ENCODE results near the gene GHR.
"Not testable (repeated sequence)": the region's sequence is repeated elsewhere in the genome, so short reads cannot be mapped to it uniquely, and the experiment has no call there.

The GHR gene

GRCh38 chr5:42645138-42645537 is 221.9 kb downstream of the GHR start:
- DNase-seq (ENCODE audit: low read depth), result no peak

- no peak for DNase-seq (ENCODE audit: low read depth)
These were observed 224.8 kb downstream of the GHR start for GRCh38 chr5:42648036-42648435.

GRCh38 chr5:42648915-42649314 is 225.7 kb downstream of the GHR start:
- no peak for DNase-seq (ENCODE audit: low read depth)

- DNase-seq (ENCODE audit: low read depth), result no peak
These were observed 226.8 kb downstream of the GHR start for GRCh38 chr5:42650084-42650483.

- no peak for DNase-seq (ENCODE audit: low read depth)
These were observed 230.5 kb downstream of the GHR start for GRCh38 chr5:42653705-42654104.

GRCh38 chr5:42654645-42655044 is 231.4 kb downstream of the GHR start:
- DNase-seq (ENCODE audit: low read depth), result no peak

- no peak for DNase-seq (ENCODE audit: low read depth)
These were observed 232.9 kb downstream of the GHR start for GRCh38 chr5:42655982-42656650.

- no peak for DNase-seq (ENCODE audit: low read depth)
These were observed 233.4 kb downstream of the GHR start for GRCh38 chr5:42656651-42657015.

GRCh38 chr5:42659869-42660268 is 236.6 kb downstream of the GHR start:
- not testable (repeated sequence) for DNase-seq (ENCODE audit: low read depth)

GRCh38 chr5:42665857-42666256 is 242.6 kb downstream of the GHR start:
- no peak for DNase-seq (ENCODE audit: low read depth)

- no peak for DNase-seq (ENCODE audit: low read depth)
These were observed 243.6 kb downstream of the GHR start for GRCh38 chr5:42666869-42667268.

- DNase-seq (ENCODE audit: low read depth), result no peak
These were observed 245.0 kb downstream of the GHR start for GRCh38 chr5:42668254-42668653.

GRCh38 chr5:42672925-42673324 is 249.7 kb downstream of the GHR start:
- DNase-seq (ENCODE audit: low read depth), result no peak

GRCh38 chr5:42675602-42676001 is 252.4 kb downstream of the GHR start:
- DNase-seq (ENCODE audit: low read depth), result no peak

GRCh38 chr5:42676362-42676761 is 253.1 kb downstream of the GHR start:
- no peak for DNase-seq (ENCODE audit: low read depth)

- DNase-seq (ENCODE audit: low read depth), result no peak
These were observed 254.1 kb downstream of the GHR start for GRCh38 chr5:42677156-42677842.

GRCh38 chr5:42680046-42680445 is 256.8 kb downstream of the GHR start:
- DNase-seq (ENCODE audit: low read depth), result peak; percentile 17

- not testable (repeated sequence) for DNase-seq (ENCODE audit: low read depth)
These were observed 261.8 kb downstream of the GHR start for GRCh38 chr5:42685078-42685477.

- DNase-seq (ENCODE audit: low read depth), result no peak
These were observed 266.2 kb downstream of the GHR start for GRCh38 chr5:42689391-42689790.

GRCh38 chr5:42691413-42691937 is 268.2 kb downstream of the GHR start:
- no peak for DNase-seq (ENCODE audit: low read depth)

GRCh38 chr5:42701351-42702059 is 278.3 kb downstream of the GHR start:
- no peak for DNase-seq (ENCODE audit: low read depth)

- DNase-seq (ENCODE audit: low read depth), result no peak
These were observed 280.0 kb downstream of the GHR start for GRCh38 chr5:42703238-42703637.

GRCh38 chr5:42715785-42716184 is 292.5 kb downstream of the GHR start:
- peak; percentile 31 for DNase-seq (ENCODE audit: low read depth)
